GM21786 (cell line): ENCODE results near the gene KLF3.

Experiments used
- ATAC-seq: cut with Tn5 transposase; IDR thresholded peaks from one replicate; pipeline ENCODE4 v1.9.1; 2021; ENCODE audit not compliant: unreplicated experiment

The KLF3 gene

GRCh38 chr4:38735870-38736269 lies 71.9 kb downstream of the KLF3 start:
- no peak for ATAC-seq

- ATAC-seq = no peak
These were observed 75.2 kb downstream of the KLF3 start for GRCh38 chr4:38738940-38739803.

- ATAC-seq = no peak
These were observed 76.3 kb downstream of the KLF3 start for GRCh38 chr4:38740303-38740702.

GRCh38 chr4:38743866-38744265 lies 79.9 kb downstream of the KLF3 start:
- no peak for ATAC-seq

GRCh38 chr4:38745881-38746280 lies 81.9 kb downstream of the KLF3 start:
- ATAC-seq = no peak

- no peak for ATAC-seq
These were observed 83.6 kb downstream of the KLF3 start for GRCh38 chr4:38747629-38748028.

GRCh38 chr4:38749336-38749735 lies 85.3 kb downstream of the KLF3 start:
- no peak for ATAC-seq
